Mucosa of descending colon (tissue), 3 donors: ENCODE results near the gene PDE4A. TPM values are rescaled to one million over a fixed set of nuclear protein-coding genes. Genes with fewer than 3 reads are reported as not detected.

Source experiments
- ATAC-seq: fragments of 200-7000 bp; cut with Tn5 transposase; one replicate; pipeline ENCODE4 v1.9.1; 2020; ENCODE audit warnings: mild to moderate bottlenecking, moderate library complexity
- DNase-seq, 3 donors: peaks; one replicate each; pipeline ENCODE4 v3.0.0-alpha.2; 2020
- H3K36me3 ChIP-seq: fragments of 200-600 bp; one replicate; pipeline ENCODE4 v1.8.0; 2021; ENCODE audit warnings: low read depth, mild to moderate bottlenecking
- H3K4me1 ChIP-seq: fragments of 200-600 bp; one replicate; pipeline ENCODE4 v1.8.0; 2021; ENCODE audit warnings: low read depth, mild to moderate bottlenecking
- H3K4me3 ChIP-seq: fragments of 200-600 bp; one replicate; pipeline ENCODE4 v1.8.0; 2021; ENCODE audit warnings: mild to moderate bottlenecking
- H3K9me3 ChIP-seq: fragments of 200-600 bp; one replicate; pipeline ENCODE4 v1.8.0; 2021; ENCODE audit warnings: mild to moderate bottlenecking
- intact Hi-C, 2 donors: fragments of 100-400 bp; cut with DNase I in 1 of 2; cut with micrococcal nuclease in 1 of 2; formaldehyde crosslinking; loops; one replicate each; pipeline versions ENCODE4 v1.11.0 to v1.11.1; 2022; cut with DNase I, micrococcal nuclease
- total RNA-seq, 3 donors: library from RNA; stranded (reverse); fragmentation: NEBNext Ultra II Directional in 2 of 3; extraction: Animal tissue kit (Norgen Biotek cat#: 25700) in 2 of 3; gene quantifications; one replicate each; pipeline versions ENCODE4 v1.2.1 to v1.2.4, GENCODE V29; 2021 to 2023
- TF ChIP-seq, protein P1 (sequence below): fragments of 200-600 bp; IDR thresholded peaks from one replicate; pipeline ENCODE4 v1.8.0; 2022; ENCODE audit warnings: antibody characterized with exemption, mild to moderate bottlenecking
- donor health status: DM: no; HTN: no; CAD: no; lungs with moderate emphysema.
- donor health status: DM: no; HTN: no; CAD: no.
- donor health status: DM: no; HTN: yes; CAD: no.

The PDE4A gene
- total RNA-seq, 3 donors from 2014 or later: 7.0 to 27.4 (median 14.7) TPM

DNA sequence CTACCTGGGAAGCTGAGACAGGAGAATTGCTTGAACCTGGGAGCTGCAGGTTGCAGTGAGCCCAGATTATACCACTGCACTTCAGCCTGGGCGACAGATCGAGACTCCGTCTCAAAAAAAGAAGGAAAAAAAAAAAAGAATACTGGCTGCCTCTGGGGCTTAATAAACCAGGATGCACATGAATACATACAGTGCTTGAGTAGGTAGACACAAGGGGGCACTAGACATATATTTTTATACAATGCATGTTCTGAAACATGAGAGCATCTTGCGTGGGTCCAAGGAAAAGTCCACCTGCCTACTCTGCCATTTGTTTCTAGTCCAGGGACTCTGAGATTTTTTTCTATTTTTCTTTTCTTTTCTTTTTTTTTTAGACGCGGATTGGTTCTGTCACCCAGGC lies 51.6 kb downstream of the PDE4A start:
- DNase-seq: no peak
- Histone ChIP-seq H3K36me3 (no peaks in the 10 kb centered on the region), H3K9me3 (no peaks in the 10 kb centered on the region), H3K4me3 (no peak overlapping the region), H3K4me1 (no peaks in the 10 kb centered on the region)
- intact Hi-C loops: no loop called here
- TF ChIP-seq, protein P1, sequence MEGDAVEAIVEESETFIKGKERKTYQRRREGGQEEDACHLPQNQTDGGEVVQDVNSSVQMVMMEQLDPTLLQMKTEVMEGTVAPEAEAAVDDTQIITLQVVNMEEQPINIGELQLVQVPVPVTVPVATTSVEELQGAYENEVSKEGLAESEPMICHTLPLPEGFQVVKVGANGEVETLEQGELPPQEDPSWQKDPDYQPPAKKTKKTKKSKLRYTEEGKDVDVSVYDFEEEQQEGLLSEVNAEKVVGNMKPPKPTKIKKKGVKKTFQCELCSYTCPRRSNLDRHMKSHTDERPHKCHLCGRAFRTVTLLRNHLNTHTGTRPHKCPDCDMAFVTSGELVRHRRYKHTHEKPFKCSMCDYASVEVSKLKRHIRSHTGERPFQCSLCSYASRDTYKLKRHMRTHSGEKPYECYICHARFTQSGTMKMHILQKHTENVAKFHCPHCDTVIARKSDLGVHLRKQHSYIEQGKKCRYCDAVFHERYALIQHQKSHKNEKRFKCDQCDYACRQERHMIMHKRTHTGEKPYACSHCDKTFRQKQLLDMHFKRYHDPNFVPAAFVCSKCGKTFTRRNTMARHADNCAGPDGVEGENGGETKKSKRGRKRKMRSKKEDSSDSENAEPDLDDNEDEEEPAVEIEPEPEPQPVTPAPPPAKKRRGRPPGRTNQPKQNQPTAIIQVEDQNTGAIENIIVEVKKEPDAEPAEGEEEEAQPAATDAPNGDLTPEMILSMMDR: no peak
- peak; percentile 56 for ATAC-seq

DNA sequence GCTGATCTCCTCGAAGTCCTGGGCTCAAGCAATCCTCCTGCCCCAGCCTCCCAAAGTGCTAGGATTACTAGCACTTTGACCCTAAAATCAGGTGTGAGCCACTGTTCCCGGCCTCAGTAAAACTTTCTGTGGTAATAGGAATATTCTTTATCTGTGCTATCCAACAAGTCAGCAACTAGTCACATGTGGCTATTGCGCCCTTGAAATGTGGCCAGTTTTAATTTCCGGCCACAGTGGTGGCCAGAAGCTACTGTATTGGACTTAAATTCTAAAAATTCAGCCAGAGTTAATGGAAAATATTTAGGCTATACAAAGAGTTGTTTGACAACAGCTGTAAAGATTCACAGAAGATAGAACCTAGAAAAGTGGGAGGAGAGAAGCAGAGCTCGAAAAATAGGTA lies 52.9 kb downstream of the PDE4A start:
- no peak for DNase-seq
- intact Hi-C loops: no loop called here
- H3K36me3 ChIP-seq: no peaks in the 10 kb centered on the region
- H3K9me3 ChIP-seq: no peaks in the 10 kb centered on the region
- no peak for ATAC-seq
- H3K4me3 ChIP-seq: no peak overlapping the region
- TF ChIP-seq, protein P1: no peak
- no peaks in the 10 kb centered on the region for H3K4me1 ChIP-seq

DNA sequence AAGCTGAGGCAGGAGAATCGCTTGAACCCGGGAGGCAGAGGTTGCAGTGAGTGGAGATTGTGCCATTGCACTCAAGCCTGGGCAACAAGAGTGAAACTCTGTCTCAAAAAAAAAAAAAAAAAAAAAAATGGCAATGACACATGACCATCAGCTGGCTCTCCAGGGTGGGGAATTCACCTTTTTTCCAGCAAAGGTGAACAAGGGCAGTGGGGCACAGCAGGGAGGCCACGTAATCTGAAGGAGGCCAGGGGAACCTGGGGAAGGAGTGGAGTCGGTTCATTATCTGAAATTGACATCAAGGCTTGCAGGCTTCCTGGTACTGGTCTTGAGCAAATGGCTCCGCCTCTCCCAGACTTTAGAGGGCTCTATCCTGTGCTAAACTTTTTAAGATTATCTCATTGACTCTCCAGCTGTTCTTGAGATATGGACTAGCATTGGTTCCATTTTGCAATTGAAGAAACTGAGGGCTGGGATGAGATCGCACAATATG lies 54.7 kb downstream of the PDE4A start:
- peaks cover 8% of the 10 kb centered on the region for H3K4me1 ChIP-seq
- no peaks in the 10 kb centered on the region for H3K36me3 ChIP-seq
- TF ChIP-seq, protein P1: no peak
- ATAC-seq (no peak), DNase-seq (no peak)
- H3K9me3 ChIP-seq: no peaks in the 10 kb centered on the region
- no peak overlapping the region for H3K4me3 ChIP-seq
- intact Hi-C loops: no loop called here

DNA sequence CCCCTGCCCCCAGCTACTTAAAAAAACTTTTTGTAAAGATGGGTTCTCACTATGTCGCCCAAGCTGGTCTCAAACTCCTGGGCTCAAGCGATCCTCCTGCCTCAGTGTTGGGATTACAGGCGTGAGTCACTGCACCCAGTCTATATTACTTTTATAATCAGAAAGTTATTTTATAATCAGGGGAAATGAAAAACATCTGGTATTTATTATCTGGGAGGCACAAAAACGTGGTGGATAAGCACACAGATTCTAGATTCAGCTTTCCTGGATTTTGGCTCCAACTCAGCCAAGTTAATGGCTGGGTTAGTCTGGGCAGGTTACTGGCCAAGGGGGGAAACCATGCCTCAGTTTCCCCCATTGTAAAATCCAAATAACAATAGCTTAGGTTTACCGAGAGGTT lies 58.1 kb downstream of the PDE4A start:
- intact Hi-C loops: no loop called here
- no peak for ATAC-seq

DNA sequence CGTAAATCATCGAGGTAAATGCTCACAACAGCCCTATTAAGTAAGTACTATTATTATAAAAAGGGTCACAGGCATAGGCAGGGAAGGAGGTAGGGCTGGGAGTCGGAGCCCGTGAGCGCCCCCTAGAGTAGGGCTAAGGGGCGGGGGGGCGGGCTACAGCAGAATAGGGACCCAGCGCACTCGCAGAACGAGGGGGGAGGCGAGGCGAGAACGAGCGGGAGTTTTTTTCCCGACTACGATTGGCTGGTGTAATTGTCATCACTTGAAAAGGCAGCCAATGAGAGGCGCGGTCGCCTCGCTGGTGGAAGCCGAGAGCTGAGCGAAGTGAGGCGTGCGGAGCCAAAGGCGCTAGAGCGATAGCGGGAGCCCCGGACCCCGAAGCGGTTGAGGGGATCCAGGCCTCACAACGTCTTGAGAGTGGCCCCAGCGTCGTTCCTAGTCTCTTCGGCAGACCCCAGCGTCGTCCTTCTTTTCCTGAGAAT lies 58.6 kb downstream of the PDE4A start:
- Histone ChIP-seq H3K4me3 (no peak overlapping the region), H3K36me3 (no peaks in the 10 kb centered on the region), H3K9me3 (no peaks in the 10 kb centered on the region), H3K4me1 (peaks cover 8% of the 10 kb centered on the region)
- peak; percentile 90 for ATAC-seq
- TF ChIP-seq, protein P1: peak; percentile 60
- intact Hi-C loops: no loop called here
- peak; percentile 84 to 88 (median 84) for DNase-seq

More for the DNA sequence above, 58.1 kb downstream of the PDE4A start:
- no peak for DNase-seq
- no peaks in the 10 kb centered on the region for H3K36me3 ChIP-seq
- TF ChIP-seq, protein P1: no peak
- H3K4me1 ChIP-seq: peaks cover 8% of the 10 kb centered on the region
- H3K9me3 ChIP-seq: no peaks in the 10 kb centered on the region
- H3K4me3 ChIP-seq: no peak overlapping the region

DNA sequence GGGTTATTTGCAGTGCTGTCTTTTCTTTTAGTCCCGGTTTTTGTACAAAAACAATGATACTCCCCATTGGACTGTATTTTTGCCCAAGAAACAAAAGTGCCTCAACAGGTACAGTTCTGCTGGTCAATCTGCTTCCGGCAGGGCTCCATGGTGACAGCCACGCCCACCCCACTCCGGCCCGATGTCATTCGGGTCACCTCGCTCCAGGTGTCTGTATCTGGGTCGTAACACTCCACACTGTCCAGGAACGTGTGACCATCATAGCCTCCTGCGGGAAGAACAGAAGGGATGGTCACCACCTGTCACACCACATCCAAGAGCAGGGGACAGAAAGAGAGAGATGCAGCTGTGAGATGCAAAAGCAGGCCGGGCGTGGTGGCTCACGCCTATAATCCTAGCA lies 66.2 kb downstream of the PDE4A start:
- intact Hi-C loops: no loop called here
- H3K9me3 ChIP-seq: no peaks in the 10 kb centered on the region
- ATAC-seq: no peak

More for the DNA sequence above, 66.2 kb downstream of the PDE4A start:
- no peaks in the 10 kb centered on the region for H3K4me1 ChIP-seq
- H3K4me3 ChIP-seq: no peak overlapping the region
- TF ChIP-seq, protein P1: no peak
- no peak for DNase-seq
- H3K36me3 ChIP-seq: peaks cover 14% of the 10 kb centered on the region
